HG02678 (cell line): ENCODE results near the gene TCOF1.

Experiments used
- ATAC-seq: cut with Tn5 transposase; IDR thresholded peaks from one replicate; pipeline ENCODE4 v1.9.1; 2021; ENCODE audit warnings: mild to moderate bottlenecking, moderate library complexity; ENCODE audit not compliant: unreplicated experiment

Gene TCOF1

GRCh38 chr5:150323819-150324218 is 33.7 kb upstream of the TCOF1 start:
- ATAC-seq, result no peak

GRCh38 chr5:150325426-150325825 is 32.1 kb upstream of the TCOF1 start:
- no peak for ATAC-seq

- ATAC-seq, result no peak
Measured at GRCh38 chr5:150326707-150327106, 30.8 kb upstream of the TCOF1 start.

GRCh38 chr5:150327139-150327538 is 30.4 kb upstream of the TCOF1 start:
- no peak for ATAC-seq

GRCh38 chr5:150328515-150328914 is 29.0 kb upstream of the TCOF1 start:
- no peak for ATAC-seq

GRCh38 chr5:150329038-150329437 is 28.5 kb upstream of the TCOF1 start:
- no peak for ATAC-seq

- no peak for ATAC-seq
Measured at GRCh38 chr5:150329881-150330876, 27.3 kb upstream of the TCOF1 start.

GRCh38 chr5:150333400-150333799 is 24.1 kb upstream of the TCOF1 start:
- no peak for ATAC-seq

- no peak for ATAC-seq
Measured at GRCh38 chr5:150335778-150336177, 21.7 kb upstream of the TCOF1 start.

GRCh38 chr5:150338546-150338945 is 19.0 kb upstream of the TCOF1 start:
- ATAC-seq, result no peak

GRCh38 chr5:150339165-150339564 is 18.3 kb upstream of the TCOF1 start:
- no peak for ATAC-seq

GRCh38 chr5:150339841-150340240 is 17.7 kb upstream of the TCOF1 start:
- ATAC-seq, result no peak

GRCh38 chr5:150340614-150341255 is 16.8 kb upstream of the TCOF1 start:
- no peak for ATAC-seq

- no peak for ATAC-seq
Measured at GRCh38 chr5:150341331-150341730, 16.2 kb upstream of the TCOF1 start.

- no peak for ATAC-seq
Measured at GRCh38 chr5:150341989-150342388, 15.5 kb upstream of the TCOF1 start.

GRCh38 chr5:150342583-150342982 is 14.9 kb upstream of the TCOF1 start:
- no peak for ATAC-seq

GRCh38 chr5:150343994-150344631 is 13.4 kb upstream of the TCOF1 start:
- ATAC-seq, result no peak

GRCh38 chr5:150345716-150346115 is 11.8 kb upstream of the TCOF1 start:
- ATAC-seq, result no peak

- ATAC-seq, result no peak
Measured at GRCh38 chr5:150346592-150346991, 10.9 kb upstream of the TCOF1 start.

- no peak for ATAC-seq
Measured at GRCh38 chr5:150347003-150347402, 10.5 kb upstream of the TCOF1 start.

GRCh38 chr5:150347451-150347850 is 10.0 kb upstream of the TCOF1 start:
- ATAC-seq, result no peak
